Measurements from ENCODE around the gene PLEKHM1.

The PLEKHM1 gene

GRCh38 chr17:45438931-45439610, 51.5 kb downstream of the PLEKHM1 start:
- in situ Hi-C loops (cut with MboI; ENCODE audit: low pct_unique_long_range_greater_than_20kb, low sequenced_read_pairs, unreplicated experiment) = no loop called here
- TF ChIP-seq CTCF (IDR thresholded peaks at IDR 0.05; ENCODE audit: extremely low read depth, insufficient read depth, missing control alignments) = no peak
- no peak for DNase-seq (ENCODE audit: low spot score)

- in situ Hi-C loops (cut with MboI; ENCODE audit: low pct_unique_long_range_greater_than_20kb, low sequenced_read_pairs, unreplicated experiment) = no loop called here
- DNase-seq (ENCODE audit: low spot score) = no peak
- no peak for TF ChIP-seq CTCF (IDR thresholded peaks at IDR 0.05; ENCODE audit: extremely low read depth, insufficient read depth, missing control alignments)
Observed at GRCh38 chr17:45437465-45438283, 52.8 kb downstream of the PLEKHM1 start.

GRCh38 chr17:45436625-45437464, 53.7 kb downstream of the PLEKHM1 start:
- no peak for TF ChIP-seq CTCF (IDR thresholded peaks at IDR 0.05; ENCODE audit: extremely low read depth, insufficient read depth, missing control alignments)
- no peak for DNase-seq (ENCODE audit: low spot score)
- in situ Hi-C loops (cut with MboI; ENCODE audit: low pct_unique_long_range_greater_than_20kb, low sequenced_read_pairs, unreplicated experiment) = no loop called here

- no peak for TF ChIP-seq CTCF (IDR thresholded peaks at IDR 0.05; ENCODE audit: extremely low read depth, insufficient read depth, missing control alignments)
- in situ Hi-C loops (cut with MboI; ENCODE audit: low pct_unique_long_range_greater_than_20kb, low sequenced_read_pairs, unreplicated experiment) = no loop called here
- no peak for DNase-seq (ENCODE audit: low spot score)
Observed at GRCh38 chr17:45436161-45436560, 54.4 kb downstream of the PLEKHM1 start.

- no peak for DNase-seq (ENCODE audit: low spot score)
- no peak for TF ChIP-seq CTCF (IDR thresholded peaks at IDR 0.05; ENCODE audit: extremely low read depth, insufficient read depth, missing control alignments)
- in situ Hi-C loops (cut with MboI; ENCODE audit: low pct_unique_long_range_greater_than_20kb, low sequenced_read_pairs, unreplicated experiment) = no loop called here
Observed at GRCh38 chr17:45435481-45435880, 55.0 kb downstream of the PLEKHM1 start.

GRCh38 chr17:45433159-45433535, 57.4 kb downstream of the PLEKHM1 start:
- DNase-seq (ENCODE audit: low spot score) = peak; percentile 29
- in situ Hi-C loops (cut with MboI; ENCODE audit: low pct_unique_long_range_greater_than_20kb, low sequenced_read_pairs, unreplicated experiment) = no loop called here
- no peak for TF ChIP-seq CTCF (IDR thresholded peaks at IDR 0.05; ENCODE audit: extremely low read depth, insufficient read depth, missing control alignments)
